ENCODE measurements around the gene PIP5K1C.

- TF ChIP-seq CTCF (optimal IDR thresholded peaks at IDR 0.05 in 1 of 3, IDR thresholded peaks at IDR 0.05 in 1 of 3, conservative IDR thresholded peaks at IDR 0.05 in 1 of 3; ENCODE audit: extremely low read depth in 1 of 3, insufficient read depth in 2 of 3, low read length in 3 of 3), result no peak
- TF ChIP-seq EZH2 (IDR thresholded peaks at IDR 0.05; ENCODE audit: low read length), result no peak
These were observed 5.7 kb downstream of the PIP5K1C start for GRCh38 chr19:3694361-3695123.

All from keratinocyte (primary cell).